Kasumi-1 (cell line): ENCODE measurements around the gene TNFRSF1A.

Source experiments
- DNase-seq, 2 experiments: peaks; one replicate each; lab custom pipeline; 2025; lab: John Stamatoyannopoulos, UW

TNFRSF1A gene

GRCh38 chr12:6336889-6337853 is 4.7 kb downstream of the TNFRSF1A start:
- peak; percentile 89 to 92 for DNase-seq

GRCh38 chr12:6336079-6336888 is 5.6 kb downstream of the TNFRSF1A start:
- peak; percentile 83 to 91 for DNase-seq

GRCh38 chr12:6335451-6336078 is 6.3 kb downstream of the TNFRSF1A start:
- peak in 1 of 2 experiments; percentile 35 for DNase-seq

GRCh38 chr12:6334940-6335450 is 6.9 kb downstream of the TNFRSF1A start:
- DNase-seq: no peak

- DNase-seq: no peak
Observed at GRCh38 chr12:6334359-6334758, 7.5 kb downstream of the TNFRSF1A start.

- no peak for DNase-seq
Observed at GRCh38 chr12:6333566-6333965, 8.3 kb downstream of the TNFRSF1A start.

DNA sequence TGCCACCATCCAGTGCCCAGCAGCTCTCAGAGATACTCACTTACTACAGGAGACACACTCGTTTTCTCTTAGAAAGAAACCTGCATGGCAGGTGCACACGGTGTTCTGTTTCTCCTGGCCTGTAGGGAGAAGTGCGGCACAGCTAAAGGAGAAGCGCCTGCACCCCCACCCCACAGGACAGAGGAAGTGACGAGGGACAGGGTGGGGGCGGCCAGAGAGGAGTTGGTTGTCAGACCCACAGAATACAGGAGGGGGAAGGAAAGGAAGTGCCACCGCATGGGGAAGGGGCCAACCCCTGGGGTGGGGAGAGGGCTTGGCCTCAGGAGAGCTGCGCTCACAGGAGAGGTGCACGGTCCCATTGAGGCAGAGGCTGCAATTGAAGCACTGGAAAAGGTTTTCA is 8.8 kb downstream of the TNFRSF1A start:
- DNase-seq: no peak

- DNase-seq: no peak
Observed at GRCh38 chr12:6332459-6332858, 9.4 kb downstream of the TNFRSF1A start.

DNA sequence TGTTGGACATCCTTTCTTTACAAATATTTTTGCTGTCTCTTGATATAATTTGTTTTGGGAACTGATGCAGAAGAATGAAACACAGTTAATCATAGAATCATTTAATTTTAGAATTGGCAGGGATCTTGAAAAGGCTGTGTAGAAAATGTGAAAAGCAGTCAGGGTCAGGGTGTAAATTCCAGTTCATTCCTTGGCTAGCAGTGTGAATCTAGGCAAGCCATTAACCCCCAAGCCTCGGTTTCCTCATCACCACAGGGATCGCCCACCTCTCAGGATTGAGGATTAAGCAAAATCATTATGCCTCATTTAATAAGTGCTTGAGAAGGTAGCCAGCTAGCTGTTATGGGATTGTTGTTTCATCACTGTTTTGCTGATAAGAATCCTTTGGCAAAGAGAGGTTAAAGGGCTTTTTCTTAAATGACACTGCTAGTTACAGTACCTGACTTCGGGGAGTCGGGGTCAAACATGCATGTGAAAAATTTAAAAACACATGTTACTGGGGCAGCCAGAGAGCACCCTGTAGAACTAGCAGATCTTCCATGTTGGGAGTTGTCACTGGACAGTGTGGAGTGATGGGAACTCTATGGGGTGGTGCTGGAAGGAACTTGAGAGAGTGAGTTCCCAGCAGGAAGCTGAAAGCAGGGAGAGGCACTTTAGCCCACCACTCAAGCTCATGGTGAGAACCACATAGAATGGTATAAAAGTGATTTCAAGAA is 10.7 kb downstream of the TNFRSF1A start:
- no peak for DNase-seq

DNA sequence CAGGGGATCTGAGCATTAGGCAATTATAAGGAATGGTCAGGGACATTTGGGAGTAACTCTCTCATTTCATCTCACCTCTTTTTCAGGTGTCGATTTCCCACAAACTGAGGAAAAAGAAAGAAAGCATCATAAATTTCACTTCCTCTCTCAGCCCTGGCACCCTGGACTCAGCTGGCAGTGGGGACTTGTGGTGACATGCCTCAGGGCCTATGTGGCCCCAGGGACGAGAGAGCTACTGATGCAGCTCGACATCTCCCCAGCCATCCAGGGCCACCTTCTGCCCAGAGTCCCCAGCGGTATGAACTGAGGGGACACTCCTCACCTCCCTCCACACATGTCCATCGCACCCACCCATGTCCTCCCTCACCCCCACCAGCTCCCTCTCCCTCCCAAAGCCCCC is 11.7 kb downstream of the TNFRSF1A start:
- no peak for DNase-seq

- no peak for DNase-seq
Observed at GRCh38 chr12:6329703-6330064, 12.2 kb downstream of the TNFRSF1A start.

DNA sequence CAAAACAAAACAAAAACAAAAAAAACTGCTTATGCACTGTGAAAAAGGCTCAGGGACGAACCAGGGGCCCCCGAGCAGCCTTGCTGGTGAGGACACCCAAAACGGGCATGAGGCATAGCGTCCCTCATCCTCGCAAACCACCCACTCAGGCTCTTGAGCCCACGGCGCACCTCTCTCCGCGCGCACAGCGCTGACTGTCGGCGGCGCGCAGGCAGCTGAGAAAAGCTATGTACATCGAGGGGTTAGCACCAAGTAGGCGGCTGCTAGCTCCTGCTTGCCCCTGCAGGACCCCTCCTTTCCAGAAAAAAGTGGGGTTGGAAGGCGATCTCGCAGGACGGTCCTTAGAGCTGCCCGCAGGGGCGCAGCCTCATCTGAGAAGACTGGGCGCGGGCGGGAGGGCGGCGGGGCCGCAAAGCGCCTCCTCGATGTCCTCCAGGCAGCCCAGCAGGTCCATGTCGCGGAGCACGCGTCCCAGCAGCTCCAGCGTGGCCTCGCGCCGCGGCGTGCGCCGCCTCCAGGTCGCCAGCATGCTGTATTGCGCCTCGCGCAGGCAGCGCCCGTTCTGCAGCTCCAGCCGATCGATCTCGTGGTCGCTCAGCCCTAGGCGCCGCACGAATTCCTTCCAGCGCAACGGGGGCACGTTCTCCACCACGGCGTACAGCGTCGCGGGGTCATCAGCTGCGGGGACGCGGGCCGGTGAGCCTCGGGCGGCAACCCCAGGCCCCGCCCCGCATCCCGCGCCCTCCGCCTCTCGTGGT is 12.8 kb downstream of the TNFRSF1A start:
- no peak for DNase-seq

- DNase-seq: no peak
Observed at GRCh38 chr12:6328045-6328779, 13.7 kb downstream of the TNFRSF1A start.

- DNase-seq: no peak
Observed at GRCh38 chr12:6327229-6328041, 14.4 kb downstream of the TNFRSF1A start.

DNA sequence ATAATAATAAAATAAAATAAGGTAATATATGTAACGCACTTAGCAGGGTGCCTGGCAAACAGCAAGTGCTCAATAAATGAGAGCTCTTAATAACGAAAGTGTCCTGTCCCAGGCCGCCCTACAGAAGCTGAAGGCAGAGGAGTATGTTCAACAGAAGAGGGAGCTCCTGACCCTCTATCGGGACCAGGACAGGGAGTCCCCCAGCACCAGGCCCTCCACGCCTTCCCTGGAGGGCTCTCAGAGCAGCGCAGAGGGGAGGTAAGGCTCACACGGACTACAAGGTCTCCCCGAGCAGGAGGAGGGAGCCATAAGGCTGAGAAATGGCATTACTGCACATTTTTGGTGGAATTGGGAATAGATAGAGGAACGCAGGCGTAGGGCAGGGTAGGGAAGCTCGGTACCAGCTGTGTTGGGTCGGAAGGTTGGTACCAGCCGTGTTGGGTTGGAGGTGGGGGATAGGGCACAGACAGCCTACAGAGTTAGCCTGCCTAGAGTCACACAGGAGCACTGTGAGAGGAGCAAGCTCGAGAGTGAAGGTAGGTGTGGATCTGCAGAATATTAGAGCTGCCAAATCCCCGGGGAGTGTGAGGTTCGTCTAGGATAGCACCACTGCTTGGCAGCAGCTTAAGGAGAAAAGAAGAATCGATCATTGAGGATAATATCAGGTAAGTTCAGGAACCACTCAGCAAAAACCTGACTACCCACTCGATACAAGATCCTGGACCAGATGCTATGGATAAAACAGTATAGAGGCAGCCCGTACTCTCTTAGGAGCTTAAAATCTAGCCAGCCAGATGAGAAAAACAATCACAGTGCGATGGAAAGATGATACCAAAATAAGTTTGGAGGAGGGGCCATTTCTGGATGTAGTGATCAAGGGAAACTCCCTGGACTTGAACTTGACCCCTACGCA is 15.3 kb downstream of the TNFRSF1A start:
- peak; percentile 27 to 36 for DNase-seq

- no peak for DNase-seq
Observed at GRCh38 chr12:6324936-6325750, 16.7 kb downstream of the TNFRSF1A start.

DNA sequence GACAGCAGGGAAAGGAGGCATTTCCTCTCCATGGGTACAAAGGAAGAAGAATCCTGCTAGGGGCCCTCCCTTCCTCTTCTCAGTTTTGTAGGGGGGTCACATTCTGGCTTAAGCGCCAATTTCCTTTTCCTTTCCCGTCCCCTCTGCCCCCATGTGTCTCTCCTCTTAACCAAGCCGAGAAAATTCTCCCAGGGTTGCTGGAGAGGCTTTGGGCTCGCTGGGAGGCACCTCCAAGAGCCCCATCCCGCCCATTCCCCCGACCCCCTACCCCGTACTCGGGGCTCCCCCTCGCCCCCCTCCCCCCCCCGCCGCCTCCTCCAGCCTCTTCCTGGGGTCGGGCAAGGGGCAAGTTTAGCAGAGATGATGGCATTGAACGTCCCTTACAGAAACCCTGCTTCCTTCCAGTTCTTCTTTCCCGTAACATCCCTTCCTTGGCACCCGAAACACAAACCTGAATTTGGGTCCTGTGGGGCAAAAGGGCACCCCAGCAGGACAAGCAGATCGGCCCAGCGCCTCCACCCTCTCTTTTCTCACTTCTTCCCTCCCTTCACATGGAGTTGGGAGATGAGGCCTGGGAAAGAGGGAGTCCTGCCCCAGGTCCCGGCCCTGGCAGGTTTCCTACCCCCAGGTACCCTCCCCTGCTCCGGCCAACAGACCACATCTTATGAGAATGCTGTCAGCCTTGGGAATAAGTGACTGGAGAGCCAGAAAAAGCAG is 17.7 kb downstream of the TNFRSF1A start:
- DNase-seq: no peak
